ENCODE measurements around the gene MROH2B.

MROH2B gene

DNA sequence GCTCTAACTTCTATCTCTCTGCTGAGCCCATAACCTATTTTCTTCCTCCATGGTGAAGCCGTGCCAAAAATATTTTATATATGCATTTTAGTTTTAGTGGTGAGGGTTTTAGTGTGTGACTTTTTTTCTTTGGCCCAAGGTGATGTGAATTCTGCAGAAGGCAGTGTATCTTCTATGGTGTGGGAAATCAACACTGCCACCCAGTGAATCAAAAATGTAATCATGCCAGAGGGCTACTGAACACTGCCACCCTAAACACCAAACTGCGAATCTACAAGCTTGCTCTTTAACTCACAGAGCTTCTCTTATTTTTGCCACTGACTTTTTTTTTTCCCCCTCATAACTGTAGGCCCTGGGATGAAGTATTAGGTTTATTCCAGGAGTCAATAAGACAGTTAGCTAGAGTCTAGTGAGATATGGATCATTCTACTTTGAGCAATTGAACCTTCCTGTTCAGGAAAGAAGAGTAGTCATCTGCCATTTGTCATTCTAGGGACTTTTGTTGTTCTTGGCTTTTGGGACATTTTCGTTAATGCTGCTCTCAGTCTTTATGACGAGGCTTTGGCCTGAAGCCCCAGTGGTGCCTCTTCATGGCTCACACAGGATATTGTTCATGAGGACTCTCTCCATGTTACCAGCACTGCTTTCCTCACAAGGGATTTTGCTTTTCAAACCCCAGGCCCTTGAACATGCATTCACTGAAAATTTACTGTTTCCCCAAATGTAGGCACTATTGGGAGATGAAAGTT, 108.8 kb downstream of the MROH2B start:
- no peak for DNase-seq

DNA sequence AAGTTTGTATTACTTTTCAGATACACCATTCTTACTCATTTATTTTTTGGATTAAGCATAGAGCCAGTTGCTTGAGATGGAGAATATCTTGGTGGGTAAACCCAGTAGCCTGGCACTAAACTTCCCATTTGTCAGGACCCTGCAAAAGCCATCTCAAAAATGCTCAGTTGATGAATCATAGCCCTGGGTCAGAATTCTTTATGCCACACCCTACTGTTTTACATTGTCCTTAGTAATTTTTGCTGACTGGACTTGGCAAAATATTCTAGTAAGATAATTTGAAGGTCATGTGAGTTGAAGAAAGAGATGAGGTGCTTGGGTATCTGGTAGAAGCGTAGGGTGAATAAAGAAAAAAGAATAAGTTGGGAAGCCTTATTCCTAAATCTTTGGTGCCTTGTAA, 111.1 kb downstream of the MROH2B start:
- no peak for DNase-seq

DNA sequence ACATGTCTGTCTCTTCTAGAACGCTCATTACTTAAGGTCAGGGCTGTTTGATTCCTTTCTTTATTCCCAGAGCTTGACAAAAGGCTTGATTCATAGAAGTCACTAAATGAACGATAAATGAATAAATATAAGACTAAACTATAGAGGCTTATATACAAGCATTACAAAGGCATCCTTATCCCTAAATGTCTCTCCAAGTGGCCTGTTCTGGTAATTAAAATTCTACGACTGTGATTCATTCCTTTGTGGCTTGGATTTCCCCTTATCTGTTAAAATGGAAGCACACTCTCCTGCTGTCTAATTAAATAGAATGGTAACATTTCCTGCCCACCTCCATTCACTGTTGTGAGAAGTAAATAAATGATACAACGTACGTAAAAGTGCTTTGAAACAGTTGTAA, 112.3 kb downstream of the MROH2B start:
- no peak for DNase-seq

DNA sequence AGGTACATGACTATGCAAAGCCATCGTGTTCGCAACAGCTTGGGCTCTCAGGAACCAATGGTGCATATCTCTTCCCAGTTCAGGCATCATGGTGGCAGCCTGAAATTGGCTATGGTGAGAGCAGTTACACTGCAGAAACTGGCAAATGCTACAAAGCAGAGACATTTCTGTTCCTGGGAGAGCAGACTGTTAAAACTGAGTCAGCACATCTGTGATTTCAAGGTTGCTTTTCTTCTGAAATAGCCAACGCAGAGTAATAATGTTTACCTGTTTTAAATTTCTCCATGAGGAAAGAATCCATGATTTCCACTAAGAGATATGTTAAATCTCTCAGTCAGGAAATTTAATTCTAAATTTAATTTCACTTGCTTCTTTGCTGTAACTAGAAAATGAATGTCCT, 114.1 kb downstream of the MROH2B start:
- DNase-seq: no peak

DNA sequence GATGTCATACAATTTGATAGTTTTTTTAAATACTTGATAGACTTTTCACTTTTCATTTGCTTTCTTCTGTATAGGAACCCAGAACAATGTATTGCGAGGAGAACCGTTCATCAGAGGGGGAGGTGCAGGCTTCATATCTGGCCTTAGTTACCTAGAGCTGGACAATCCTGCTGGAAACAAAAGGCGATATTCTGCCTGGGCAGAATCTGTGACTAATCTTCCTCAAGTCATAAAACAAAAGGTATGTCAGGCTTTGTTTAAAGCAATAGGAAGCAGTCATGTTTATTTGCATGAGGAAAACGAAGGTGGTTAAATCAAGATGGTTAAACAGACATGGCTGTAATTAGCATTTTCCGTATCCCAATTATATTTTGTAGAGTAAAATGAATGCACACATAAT, 115.8 kb downstream of the MROH2B start:
- DNase-seq: no peak

Data from NCI-H774 (cell line).